RWPE2 (cell line): Measurements from ENCODE around the gene DPP10.

Source experiments
- ATAC-seq: fragments of 200-7000 bp; cut with Tn5 transposase; 3 replicates; pipeline ENCODE4 v1.9.1; 2021; ENCODE audit warnings: low read depth
- DNase-seq: peaks from one replicate; pipeline ENCODE4 v3.0.0-alpha.2; 2020; ENCODE audit warnings: low spot score
- H3K27ac ChIP-seq: fragments of 450-650 bp; 2 replicates; pipeline ENCODE4 v1.5.1; 2017; ENCODE audit warnings: mild to moderate bottlenecking; ENCODE audit not compliant: poor library complexity, severe bottlenecking
- H3K27me3 ChIP-seq: fragments of 250-450 bp; sonication (Bioruptor Pico); 2 replicates; pipeline ENCODE4 v1.5.1; 2021; ENCODE audit warnings: mild to moderate bottlenecking, moderate library complexity; ENCODE audit not compliant: insufficient read depth, poor library complexity, severe bottlenecking
- H3K36me3 ChIP-seq: fragments of 250-450 bp; sonication (Bioruptor Pico); 2 replicates; pipeline ENCODE4 v1.5.1; 2020; ENCODE audit warnings: low read depth, mild to moderate bottlenecking, moderate library complexity
- H3K4me1 ChIP-seq: fragments of 250-450 bp; sonication (Bioruptor Pico); 2 replicates; pipeline ENCODE4 v1.5.1; 2021; ENCODE audit warnings: mild to moderate bottlenecking, moderate library complexity; ENCODE audit not compliant: insufficient read depth, poor library complexity, severe bottlenecking
- H3K4me3 ChIP-seq: fragments of 250-450 bp; sonication (Bioruptor Pico); 2 replicates; pipeline ENCODE4 v1.5.1; 2021; ENCODE audit warnings: mild to moderate bottlenecking, moderate library complexity; ENCODE audit not compliant: severe bottlenecking
- H3K9me3 ChIP-seq: fragments of 250-450 bp; sonication (Bioruptor Pico); 2 replicates; pipeline ENCODE4 v1.5.1; 2021; ENCODE audit warnings: mild to moderate bottlenecking, moderate library complexity; ENCODE audit not compliant: severe bottlenecking
- TF ChIP-seq, protein P1 (sequence below): fragments of 450-650 bp; IDR thresholded peaks from one replicate; pipeline ENCODE4 v1.5.1; 2017; ENCODE audit warnings: mild to moderate bottlenecking, moderate library complexity; ENCODE audit not compliant: poor library complexity, severe bottlenecking

The DPP10 gene

DNA sequence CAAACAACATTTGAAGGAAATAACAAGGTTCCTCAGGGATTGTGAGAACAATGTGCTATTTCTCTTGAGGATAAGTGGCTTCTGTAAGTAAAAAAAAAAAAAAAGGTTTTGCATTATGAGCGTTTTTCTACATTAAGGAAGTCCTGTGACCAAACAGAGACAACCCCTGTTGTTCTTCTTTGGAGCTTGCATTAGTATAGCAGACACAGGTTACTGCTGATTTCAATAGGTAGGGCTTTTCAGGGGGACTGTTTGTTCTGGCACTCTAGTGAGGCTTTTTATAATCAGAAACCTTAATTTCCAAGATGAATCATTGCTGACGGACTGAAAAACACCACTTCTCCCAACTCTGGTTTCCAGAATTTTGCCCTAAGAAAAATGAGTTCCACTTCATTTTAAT lies 8.2 kb downstream of the DPP10 start:
- no peak for DNase-seq
- peaks cover 9% of the 10 kb centered on the region for H3K27me3 ChIP-seq
- ATAC-seq = no peak
- no peaks in the 10 kb centered on the region for H3K36me3 ChIP-seq
- no peak overlapping the region for H3K4me3 ChIP-seq
- TF ChIP-seq, protein P1, sequence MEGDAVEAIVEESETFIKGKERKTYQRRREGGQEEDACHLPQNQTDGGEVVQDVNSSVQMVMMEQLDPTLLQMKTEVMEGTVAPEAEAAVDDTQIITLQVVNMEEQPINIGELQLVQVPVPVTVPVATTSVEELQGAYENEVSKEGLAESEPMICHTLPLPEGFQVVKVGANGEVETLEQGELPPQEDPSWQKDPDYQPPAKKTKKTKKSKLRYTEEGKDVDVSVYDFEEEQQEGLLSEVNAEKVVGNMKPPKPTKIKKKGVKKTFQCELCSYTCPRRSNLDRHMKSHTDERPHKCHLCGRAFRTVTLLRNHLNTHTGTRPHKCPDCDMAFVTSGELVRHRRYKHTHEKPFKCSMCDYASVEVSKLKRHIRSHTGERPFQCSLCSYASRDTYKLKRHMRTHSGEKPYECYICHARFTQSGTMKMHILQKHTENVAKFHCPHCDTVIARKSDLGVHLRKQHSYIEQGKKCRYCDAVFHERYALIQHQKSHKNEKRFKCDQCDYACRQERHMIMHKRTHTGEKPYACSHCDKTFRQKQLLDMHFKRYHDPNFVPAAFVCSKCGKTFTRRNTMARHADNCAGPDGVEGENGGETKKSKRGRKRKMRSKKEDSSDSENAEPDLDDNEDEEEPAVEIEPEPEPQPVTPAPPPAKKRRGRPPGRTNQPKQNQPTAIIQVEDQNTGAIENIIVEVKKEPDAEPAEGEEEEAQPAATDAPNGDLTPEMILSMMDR = no peak
- H3K27ac ChIP-seq = no peak overlapping the region
- no peaks in the 10 kb centered on the region for H3K4me1 ChIP-seq
- H3K9me3 ChIP-seq = no peaks in the 10 kb centered on the region

DNA sequence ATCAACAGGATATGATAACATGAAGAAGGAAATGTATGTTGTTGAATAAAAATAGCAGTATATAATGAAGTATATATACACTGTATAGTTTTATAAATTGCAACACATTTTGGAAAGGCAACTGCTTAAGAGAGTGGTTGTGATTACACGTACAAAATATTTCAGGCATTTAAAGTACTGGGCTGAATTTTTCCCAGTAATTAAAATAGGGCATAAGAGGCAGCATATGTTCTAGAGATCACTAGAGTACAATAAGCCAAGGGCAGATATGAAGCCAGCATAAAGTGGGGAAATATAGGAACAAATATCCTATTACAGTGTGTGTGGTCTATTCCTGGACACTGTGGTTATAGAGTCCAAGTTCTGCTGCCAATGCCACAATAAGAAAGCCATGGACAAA lies 14.1 kb downstream of the DPP10 start:
- peaks cover 16% of the 10 kb centered on the region for H3K27me3 ChIP-seq
- H3K36me3 ChIP-seq = no peaks in the 10 kb centered on the region
- no peaks in the 10 kb centered on the region for H3K4me1 ChIP-seq
- no peak for ATAC-seq
- H3K4me3 ChIP-seq = no peak overlapping the region
- H3K9me3 ChIP-seq = no peaks in the 10 kb centered on the region
- TF ChIP-seq, protein P1 = no peak
- DNase-seq = no peak
- no peak overlapping the region for H3K27ac ChIP-seq

DNA sequence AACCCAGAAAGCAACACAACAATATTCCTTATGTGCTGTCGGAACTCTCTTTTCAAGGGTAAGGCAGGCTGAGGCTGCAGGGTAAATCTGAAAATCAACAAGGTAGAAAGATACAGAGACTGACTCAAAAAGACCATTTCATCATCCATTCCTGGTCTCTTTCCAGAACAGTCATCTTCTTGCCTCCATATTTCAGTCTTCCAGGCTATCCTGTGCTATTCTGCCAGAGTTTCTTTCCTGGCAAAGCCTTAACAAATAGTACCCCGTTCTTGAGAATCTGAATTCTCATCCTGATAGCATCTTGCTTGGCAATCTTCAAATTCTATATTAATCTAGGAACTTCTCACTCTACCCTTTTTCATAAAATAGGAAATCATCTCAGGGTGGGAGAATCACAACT lies 15.5 kb downstream of the DPP10 start:
- ATAC-seq (no peak), DNase-seq (no peak)
- TF ChIP-seq, protein P1 = no peak
- no peaks in the 10 kb centered on the region for H3K4me1 ChIP-seq
- peaks cover 7% of the 10 kb centered on the region for H3K27me3 ChIP-seq
- H3K36me3 ChIP-seq = no peaks in the 10 kb centered on the region
- H3K4me3 ChIP-seq = no peak overlapping the region
- no peak overlapping the region for H3K27ac ChIP-seq
- no peaks in the 10 kb centered on the region for H3K9me3 ChIP-seq

DNA sequence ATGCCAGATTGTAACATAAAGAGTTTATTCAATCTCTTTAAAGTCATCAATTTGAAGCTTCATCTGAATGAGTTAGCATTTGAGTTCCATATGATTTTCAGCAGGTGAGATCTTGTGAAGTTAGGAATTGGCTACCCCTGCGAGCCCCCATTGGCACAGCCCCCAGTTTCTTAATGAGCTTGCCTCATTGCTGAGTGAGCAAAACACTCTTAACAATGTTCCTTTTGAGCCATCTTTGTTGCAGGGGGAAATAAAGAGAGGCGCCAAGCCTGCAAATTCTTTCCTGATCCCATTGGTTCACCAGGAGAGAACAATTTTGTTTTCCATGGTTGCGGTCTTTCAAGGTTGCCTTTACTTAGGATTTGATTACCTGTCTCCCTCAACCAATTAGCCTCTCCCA lies 18.7 kb downstream of the DPP10 start:
- TF ChIP-seq, protein P1 = no peak
- H3K4me3 ChIP-seq = no peak overlapping the region
- H3K4me1 ChIP-seq = no peaks in the 10 kb centered on the region
- ATAC-seq (no peak), DNase-seq (no peak)
- peaks cover 7% of the 10 kb centered on the region for H3K27me3 ChIP-seq
- H3K36me3 ChIP-seq = no peaks in the 10 kb centered on the region
- H3K9me3 ChIP-seq = no peaks in the 10 kb centered on the region
- H3K27ac ChIP-seq = no peak overlapping the region

DNA sequence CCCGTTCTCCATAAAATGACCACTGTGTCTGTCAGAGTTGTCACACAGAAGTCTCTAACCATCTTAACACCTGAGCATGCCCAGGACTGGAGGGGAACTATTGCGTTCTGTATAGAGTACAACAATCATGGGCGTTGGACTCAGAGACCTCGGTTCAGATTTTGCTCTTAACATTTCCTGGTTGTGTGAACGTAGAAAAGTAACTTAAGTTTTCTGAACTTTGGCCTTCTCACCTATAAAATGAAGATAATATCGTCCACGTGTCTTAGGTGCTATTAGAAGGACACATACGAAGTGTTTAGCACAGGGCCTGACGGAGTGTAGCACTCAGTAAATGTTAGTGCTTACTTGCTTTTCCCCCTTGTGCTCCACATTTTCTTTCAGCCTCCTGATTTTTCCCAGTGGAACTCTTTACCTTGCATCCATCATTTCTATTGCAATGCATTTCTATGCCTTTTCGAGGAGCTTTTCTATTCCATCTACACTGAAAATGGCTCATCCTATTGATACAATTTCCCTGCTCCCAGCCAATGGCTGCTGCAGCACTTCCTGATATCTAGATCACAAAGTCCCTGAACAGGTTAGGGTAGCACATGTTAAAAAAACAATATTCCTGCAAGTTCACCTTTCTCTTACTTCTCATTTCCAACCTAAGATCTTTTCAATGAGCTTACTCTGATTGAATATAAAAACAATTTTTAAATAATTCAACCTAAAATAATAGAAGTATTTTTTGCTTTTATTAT lies 22.7 kb downstream of the DPP10 start:
- ATAC-seq (no peak), DNase-seq (no peak)
- H3K27me3 ChIP-seq = peaks cover 7% of the 10 kb centered on the region
- H3K27ac ChIP-seq = no peak overlapping the region
- TF ChIP-seq, protein P1 = no peak
- no peaks in the 10 kb centered on the region for H3K4me1 ChIP-seq
- no peak overlapping the region for H3K4me3 ChIP-seq
- no peaks in the 10 kb centered on the region for H3K9me3 ChIP-seq
- H3K36me3 ChIP-seq = no peaks in the 10 kb centered on the region
